ENCODE measurements around the gene NRP2.

The NRP2 gene

DNA sequence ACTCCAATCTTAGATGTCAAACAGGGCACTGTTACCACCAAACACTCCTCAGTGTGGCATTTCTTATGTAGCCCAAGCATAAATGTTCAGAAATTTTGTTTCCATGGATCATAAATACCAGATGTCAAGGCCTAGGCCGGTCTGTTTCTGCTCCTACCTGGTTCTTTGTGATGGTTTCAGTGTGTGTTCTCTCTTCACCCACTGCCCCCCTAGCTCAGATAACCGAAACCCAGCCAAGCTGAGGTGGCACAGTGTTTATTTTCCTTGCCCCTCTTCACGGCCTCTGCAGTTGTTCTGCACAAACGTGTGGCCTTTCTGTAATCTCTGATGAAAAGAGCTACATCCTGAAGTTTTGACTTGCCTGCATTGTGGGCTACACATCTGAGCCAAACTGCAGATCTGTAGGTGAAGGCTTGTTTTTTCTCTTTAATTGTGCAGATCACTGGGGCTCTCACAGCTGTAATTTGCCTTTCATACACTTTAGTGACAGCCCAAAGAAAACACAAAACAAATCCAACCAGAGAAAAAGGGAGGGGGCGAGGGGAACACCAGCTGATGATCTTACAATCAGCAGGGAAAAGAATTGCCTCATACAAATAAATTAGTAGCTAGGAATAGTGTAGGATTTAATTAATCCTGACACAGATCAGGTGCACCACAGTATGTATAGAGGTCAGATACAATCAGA, 99.1 kb downstream of the NRP2 start:
- DNase-seq: no peak

DNA sequence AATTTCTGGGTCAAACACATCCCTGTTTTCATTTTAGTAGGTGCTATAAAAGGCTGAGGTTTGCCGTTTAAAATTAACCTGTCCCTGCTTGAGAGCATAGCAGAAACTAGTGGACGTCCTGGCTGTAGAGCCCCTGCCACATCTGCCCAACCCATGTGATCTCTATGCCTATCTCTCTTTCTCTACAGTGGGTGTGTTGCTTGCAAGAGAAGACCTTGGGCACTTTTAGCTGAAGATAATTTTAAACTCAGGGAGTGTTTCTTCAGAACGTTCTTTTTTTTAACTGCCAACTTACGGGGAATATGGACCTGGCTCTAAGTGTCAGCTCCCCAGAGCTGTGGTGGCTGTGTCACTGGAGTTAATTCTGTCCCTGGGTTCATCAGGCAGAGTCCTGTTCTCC, 100.6 kb downstream of the NRP2 start:
- no peak for DNase-seq

DNA sequence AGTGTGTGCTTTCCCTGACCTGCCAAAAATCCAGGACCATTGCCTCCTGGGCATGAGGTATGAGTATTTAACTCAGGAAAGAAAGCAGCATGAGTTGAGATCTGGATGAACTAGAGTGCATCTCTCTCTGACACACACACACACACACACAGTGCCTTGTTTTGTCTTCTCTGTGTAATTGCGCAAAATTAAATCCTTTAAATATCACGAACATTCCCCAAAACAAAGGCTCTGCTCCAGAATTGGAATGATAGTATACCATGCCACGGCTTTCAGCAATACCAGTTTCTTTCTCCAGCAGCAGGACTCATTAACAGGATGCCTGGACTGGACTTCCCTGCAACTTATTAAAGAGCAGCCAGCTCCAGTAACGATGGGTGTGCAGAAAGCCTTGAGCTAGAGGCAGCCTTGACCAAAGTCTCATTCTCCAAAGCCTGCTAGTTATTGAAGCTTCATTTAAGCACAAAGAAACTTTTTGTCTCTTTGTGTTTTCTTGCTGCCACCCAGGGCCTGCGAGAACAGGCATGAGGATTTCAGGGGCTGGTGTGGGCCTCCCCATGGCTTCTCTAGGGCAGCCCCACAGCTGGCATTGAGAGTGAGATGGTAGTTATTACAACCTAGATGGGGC, 101.7 kb downstream of the NRP2 start:
- no peak for DNase-seq

DNA sequence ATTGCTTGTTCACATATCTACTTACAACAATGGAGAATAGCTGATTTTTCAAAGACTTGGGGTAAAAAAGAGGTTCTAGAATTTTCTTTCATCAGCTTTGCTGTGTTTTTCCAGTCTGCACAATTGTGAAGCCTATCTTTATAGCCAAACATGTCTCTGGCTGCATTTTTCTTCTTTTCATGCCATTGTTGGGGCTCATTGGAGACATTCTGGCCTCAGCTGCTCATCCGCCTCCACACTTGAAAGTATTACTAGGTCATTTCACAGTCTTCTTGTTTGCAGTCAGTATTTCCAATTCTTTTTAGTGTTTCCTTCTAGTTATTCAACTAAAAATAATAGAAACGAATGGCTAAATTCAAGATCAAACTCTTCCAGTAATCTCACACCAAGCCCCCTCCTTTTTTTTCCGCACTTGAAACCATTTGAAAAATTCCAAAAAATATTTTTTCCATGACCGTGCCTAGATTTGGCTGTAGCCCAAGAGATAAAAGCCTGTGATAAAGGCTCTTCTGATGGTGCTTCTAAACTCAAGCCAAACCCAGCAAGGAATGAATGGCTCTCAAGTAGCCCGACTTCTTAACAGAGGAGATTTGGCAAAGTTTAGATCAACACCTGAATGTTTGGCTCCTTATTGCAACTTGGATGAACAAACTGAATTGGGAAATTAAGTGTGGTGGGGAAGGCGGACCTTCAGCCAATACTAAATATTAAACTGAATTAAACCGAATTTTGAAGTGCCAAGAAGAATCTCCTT, 103.4 kb downstream of the NRP2 start:
- no peak for DNase-seq

DNA sequence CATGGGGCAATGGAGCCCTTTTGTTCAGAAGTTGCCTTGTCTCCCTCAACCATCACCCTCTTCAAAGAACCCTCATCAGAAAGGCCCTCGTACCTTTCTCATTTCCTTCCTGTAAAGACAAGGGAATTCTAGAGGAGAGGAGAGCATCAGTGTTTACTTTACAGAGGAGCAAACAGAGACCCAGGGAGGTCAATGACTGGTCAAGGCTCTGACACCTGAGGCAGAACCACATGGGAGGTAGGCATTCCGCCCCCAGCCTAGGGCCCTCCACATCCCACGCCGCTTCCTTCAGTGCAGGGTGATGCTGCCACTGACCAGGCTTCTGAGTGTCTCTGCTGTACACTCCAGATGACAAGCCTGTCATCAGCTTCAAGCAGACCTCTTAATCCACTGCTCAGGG, 104.7 kb downstream of the NRP2 start:
- no peak for DNase-seq

DNA sequence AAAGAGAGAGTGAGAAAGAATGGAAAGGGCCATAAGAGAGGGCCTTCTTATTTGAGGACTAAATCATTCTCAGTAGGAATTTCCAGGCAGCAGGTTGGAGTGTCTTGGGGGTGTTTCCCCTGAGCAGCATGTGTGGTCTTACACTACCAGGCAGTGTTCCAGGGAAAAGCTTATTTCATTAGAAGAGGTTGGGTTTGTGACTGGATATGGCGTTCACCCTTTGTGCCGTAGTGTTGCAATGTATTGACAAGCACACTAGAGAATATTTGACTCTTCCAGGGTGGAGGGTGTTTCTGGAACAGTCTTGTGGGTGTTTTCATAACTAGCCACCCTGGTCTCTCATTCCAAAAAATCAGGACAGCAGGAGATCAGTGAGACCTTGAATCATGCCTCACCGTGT, 105.5 kb downstream of the NRP2 start:
- no peak for DNase-seq

DNA sequence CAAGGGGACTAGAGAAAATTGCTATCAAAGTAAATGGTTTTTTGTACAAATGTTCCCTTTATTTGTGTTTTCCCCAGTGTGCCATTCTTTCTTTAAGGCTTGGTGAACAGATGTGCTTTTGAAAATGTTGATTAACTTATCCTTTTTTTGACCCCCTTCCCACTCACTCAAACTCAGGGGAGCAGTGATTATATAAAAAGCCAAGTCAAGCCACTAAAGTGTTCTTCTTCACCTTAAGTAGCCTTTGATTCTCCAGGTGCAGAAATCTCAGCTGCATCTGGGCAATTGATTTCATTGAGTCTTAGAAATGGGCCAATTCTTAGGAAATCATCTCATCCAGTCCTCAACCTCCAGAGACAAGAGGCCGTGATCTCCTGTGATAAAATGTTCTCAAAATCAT, 107.6 kb downstream of the NRP2 start:
- DNase-seq: no peak

DNA sequence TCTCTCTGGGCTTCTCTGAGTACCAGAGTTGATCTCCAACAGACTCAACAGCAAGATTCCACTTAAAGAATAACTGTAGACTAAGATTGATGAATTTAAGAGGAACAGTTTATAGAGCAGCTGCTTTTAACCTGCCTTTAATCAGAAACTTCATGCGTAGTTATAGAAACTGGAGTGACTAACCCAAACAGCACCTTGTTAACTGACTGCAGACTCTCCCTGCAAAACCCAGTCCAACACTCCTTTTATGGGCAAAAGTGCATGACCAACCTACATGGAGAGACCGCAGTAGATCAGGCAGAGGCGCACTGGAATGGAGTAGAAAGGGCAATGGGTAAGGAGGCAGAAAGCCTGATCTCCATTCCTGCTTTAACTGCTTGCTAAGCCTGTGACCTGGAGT, 110.6 kb downstream of the NRP2 start:
- DNase-seq: no peak

DNA sequence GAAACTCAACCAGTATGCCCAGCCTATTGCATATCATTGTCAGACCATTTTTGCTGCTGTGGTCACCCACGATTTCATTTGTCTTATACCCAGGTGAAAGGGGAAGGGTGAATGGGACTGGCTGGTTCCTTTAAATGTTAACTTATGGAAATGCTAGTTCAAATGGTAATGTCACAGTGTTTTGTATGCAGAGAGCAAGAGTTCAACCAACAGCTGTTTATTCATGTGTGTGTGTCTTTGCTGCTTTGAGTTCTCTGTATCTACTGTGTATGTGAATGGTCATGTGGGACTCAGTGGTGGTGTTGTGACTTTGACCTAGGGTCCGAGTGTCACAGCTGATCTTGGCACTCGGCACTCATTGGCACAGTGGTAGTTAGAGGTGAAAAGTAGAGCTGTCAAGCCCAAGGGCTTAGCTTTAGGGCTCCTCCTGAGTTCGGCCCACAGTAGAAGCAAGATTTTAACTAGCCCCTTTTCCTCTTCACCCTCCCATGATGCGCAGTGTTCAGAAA, 114.6 kb downstream of the NRP2 start:
- no peak for DNase-seq

DNA sequence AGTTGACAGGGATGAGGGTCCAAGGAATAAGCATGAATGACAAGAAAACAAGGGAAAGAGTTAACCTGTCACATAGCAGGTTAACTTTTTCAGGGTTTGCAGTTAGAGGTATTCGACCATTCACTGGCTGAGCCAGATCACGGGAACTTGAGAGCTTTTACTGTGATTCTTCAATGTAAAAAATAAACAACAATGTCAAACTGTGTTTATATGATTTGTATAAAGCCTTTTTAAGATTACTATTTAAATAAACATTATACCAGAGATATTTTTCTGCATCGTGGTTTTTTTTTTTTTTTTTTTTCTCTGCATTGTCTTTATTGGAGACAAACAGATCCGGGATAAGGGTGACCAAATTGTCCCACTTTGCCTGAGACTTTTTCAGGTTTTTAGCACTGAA, 115.6 kb downstream of the NRP2 start:
- no peak for DNase-seq

DNA sequence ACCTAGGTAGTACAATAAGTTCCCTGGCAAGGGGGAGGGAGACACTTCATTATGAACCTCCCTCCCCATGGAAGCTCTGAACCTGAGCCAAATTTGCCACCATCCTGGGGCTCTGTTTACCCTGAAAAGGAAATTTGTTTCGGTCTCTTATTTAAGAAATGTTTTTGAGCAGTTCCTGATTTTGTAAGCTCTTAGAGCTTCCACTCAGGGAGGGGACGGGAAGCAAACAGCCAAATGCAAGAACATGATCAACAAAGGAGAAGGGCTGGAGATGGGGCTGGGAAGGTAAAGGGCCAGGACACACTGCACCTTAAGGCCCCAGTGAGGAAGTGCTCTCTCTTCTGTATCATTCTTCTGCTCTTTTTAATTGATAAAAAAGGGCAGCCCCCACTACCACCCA, 117.9 kb downstream of the NRP2 start:
- no peak for DNase-seq

DNA sequence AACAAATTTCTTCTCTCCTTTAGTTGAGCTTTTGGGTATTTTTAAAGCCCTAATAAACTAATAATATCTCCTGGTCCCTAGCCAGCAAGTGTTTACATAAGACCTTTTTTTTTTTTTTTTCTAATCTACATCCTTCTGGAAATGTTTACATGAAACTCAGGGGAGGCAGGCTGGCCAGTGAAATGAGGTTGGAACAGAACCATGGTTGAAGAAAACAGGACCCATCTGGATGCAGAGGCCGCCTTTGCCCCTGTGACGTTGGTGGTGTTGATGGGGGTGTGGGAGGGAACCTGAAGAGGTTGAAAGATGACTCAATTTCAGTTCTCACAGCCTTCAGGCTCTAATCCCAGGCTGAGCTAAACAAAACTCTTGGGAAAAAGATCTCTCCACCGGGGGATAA, 118.5 kb downstream of the NRP2 start:
- DNase-seq: no peak

DNA sequence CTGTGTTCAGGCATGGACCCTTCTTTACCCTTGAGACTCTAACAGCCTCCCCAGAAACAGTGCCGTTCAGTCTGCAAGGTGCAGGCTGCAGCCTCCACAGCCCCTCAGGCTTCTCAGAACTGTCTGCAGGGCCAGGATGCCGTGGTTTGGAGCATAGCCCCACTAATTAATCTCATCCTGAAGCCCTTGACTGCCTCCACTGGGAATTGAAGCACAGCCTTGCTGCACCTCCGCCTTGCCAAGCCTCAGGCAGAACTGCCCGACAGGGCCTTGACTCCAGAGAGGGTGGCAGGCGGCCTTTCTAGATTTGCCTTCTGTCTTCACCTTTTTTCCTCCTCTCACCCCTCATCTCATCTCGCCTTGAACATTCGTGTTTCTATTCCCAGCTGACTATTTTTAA, 119.8 kb downstream of the NRP2 start:
- no peak for DNase-seq

DNA sequence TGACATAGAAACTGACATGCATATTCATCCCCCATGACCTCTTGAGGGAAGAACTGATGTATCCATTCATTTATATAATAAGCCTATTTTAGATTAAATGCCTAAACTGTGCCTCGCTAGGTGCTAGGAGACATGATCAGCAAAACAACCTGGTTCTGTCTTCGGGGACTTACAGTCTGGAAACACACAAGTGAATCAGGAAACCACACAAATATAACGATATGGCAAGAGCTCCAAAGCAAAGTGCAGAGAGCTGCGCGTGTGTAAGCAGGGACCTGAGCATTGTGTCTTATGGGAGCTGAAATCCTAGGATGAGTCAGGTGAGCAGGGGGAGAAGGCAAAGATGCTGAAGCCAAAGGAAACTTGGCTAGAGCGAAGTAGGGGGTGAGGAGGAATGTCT, 120.6 kb downstream of the NRP2 start:
- DNase-seq: no peak

DNA sequence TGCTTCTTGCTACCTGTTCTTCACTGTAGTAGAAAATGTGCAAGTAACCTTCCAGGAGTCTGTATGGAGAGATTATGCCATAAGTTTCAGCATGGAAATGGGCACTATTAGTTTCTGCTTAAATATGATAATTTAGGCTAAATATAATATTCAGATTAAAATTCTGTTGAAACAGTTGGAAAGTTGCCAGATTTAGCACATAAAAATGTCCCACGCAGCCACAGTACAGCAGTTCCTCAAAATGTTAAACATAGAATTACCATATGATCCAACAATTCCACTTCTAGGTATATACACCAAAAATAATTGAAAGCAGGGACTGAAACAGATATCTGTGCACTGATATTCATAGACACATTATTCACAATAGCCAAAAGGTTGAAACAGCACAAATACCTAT, 121.2 kb downstream of the NRP2 start:
- no peak for DNase-seq

DNA sequence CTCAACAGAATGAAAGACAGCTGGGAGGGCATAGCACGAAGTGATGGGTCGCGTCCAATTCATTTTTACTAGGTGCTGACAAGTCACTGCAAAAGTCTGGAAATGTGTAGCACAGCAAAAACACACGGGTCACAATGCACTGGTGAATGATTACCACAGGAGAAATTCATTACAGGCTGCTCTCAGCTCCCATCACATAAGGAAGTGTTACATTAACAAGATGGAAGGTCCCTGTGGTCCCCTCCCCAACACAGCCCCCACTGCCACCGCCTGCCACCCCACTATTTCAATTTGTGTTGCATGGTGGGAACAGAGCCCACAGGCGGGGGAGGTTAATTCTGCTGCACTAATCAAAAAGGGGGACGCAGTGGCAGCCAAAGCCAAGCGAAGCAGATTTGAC, 122.8 kb downstream of the NRP2 start:
- no peak for DNase-seq

DNA sequence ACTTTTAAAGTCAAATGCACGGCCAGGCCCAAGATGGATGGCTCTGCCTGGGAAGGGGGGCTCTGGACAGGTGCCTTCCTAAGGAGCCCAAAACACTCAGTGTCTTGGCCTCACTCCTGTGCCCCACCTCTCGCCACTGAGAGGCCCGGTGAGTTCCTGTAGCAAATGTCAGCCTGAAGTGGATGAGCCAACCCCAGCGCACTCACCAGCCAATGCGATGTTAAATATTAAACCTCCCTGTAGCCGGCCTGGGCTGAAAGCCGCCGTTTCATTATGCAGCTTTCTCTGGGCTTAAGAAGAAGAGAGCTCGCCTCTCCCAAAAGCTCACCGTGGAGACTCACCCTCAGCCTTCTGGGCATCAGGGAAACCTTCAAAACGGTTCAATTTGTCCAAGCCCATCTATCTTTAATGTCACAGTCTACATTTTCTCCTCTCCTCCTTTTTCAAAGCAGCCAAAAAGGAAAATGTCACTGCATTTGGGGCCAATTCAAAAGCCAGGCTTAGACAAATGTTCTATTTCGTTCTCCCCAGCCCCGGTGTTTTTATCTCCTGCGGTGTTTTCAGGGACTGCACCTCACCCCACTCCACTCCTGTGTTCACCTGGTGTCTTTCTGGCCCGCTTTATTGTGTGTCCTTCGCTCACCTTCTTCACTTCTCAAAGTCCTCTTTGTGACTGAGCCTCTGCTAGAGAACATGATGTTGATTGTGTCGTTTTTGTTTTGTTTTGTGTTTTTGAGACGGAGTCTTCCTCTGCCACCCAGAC, 124.0 kb downstream of the NRP2 start:
- peak; percentile 8 for DNase-seq

DNA sequence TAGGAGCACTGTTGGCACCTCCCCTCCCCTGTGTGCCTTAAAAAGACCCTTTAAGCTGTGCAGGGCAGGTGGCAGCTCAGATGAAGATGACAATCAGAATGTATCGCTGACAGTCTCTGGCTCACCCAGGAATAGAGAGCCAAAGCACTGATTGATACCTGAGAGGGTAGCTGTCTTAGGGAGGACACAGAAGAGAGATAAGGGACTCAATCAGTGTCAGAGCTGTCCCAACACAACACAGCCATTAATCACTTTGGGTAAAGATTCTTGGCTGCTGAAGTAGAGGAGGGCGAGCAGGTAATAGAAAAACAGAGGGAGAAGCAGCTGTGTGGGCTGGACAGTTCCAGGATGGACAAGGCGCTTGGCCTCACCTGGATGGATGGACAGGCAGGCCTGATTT, 124.9 kb downstream of the NRP2 start:
- no peak for DNase-seq

DNA sequence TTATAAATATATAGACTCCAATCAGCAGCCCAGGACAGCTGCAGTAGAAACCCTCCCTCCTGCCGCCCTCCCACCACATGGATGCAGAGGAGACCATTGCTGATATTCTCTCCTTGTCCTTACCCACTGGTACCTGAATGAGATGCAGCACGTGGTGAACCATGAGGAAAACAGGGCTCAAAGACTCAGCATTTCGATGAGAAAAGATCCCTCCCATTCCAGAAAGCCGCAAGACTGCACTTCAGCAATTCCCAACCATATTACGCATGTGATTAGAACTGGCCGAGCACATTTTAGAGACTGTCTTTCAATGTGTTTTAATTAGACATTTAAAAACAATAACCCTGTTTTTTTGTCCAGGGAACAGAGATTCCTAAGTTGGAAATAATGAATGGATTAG, 125.5 kb downstream of the NRP2 start:
- DNase-seq: no peak

DNA sequence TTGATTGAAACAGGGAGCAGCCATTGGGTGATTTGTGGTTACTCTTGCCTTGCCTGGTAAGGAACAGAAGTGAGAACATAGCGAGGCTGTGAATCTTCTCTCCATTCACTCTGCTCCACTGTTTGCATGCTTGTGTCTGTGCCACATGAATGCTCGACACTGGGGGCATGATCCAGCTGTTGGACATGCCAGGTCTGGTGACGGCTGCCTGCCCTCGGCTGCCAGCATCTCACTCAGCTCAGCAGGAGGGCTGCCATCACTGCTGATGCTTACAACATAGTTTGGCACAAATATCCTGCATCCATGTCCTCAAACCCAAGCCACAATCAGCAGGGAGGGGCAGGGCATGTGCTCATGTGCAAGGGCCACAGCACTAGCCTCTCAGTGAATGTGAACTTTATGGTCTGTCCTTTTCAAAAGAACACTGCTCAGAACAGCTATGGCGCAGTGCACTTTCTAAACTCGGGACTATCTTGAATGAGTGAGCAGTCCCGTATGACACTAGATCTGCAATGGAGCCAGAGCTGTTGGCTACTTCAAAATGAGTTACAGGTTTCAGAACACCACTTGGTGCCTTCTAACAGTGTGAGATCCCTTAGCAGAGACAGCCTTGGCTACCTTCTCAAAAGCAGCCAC, 126.3 kb downstream of the NRP2 start:
- no peak for DNase-seq

DNA sequence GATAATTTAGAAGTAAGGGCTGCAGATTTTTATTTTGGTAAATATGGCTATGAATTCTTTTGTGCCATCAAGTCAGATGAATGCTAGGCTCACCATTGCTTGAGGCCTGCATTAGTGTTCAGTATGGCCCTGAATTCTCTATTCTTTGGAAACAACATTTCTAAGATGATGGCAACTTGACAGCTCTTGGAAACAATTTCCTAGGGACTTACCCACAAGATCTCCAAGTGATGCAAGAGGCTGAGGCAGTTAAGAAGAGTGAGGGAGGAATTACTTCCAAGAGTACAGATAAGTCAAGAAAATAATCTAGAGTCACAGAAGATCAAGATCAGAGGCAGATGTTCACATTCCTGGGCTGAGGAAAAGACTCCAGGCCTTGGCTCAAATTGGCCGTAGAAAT, 129.1 kb downstream of the NRP2 start:
- no peak for DNase-seq

DNA sequence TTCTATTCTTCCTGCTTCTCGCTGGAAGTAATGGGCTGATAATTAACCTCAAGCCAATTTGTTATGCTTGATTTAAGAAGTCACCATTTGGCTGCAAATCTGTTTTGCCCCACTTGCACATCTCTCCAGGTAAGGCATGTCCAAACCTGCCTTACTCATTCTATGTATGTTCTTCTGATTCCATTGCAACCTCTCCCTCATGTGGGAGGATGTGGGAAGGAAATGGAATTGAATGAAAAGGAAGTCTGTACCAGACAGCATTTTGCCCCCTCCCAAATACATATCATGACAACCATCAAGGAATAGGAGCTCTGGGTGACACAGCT, 131.7 kb downstream of the NRP2 start:
- no peak for DNase-seq

DNA sequence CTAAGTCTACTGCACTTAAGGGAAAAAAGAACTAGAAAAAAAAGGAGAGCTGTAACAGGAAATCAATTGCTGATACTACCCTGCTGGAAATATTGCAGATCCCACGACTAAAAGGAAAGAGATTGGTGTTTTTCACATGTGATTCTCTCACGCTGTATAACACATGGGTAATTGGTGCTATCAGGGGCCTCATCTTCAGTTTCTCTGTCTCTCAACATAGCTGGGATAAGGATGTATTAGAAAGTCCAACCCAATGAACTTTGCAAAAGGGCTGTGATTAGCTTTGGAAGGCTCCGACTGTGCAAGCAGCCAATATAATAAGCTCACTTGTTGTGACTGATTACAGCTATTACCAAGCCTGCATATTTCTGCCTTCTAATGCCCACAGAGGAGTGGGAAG, 133.4 kb downstream of the NRP2 start:
- no peak for DNase-seq
